GM19397 (cell line): ENCODE measurements around the gene EFCAB13.

Source experiments
- ATAC-seq: cut with Tn5 transposase; IDR thresholded peaks from one replicate; pipeline ENCODE4 v1.9.1; 2021; ENCODE audit warnings: mild to moderate bottlenecking, moderate library complexity; ENCODE audit not compliant: unreplicated experiment

EFCAB13 gene, protein sequence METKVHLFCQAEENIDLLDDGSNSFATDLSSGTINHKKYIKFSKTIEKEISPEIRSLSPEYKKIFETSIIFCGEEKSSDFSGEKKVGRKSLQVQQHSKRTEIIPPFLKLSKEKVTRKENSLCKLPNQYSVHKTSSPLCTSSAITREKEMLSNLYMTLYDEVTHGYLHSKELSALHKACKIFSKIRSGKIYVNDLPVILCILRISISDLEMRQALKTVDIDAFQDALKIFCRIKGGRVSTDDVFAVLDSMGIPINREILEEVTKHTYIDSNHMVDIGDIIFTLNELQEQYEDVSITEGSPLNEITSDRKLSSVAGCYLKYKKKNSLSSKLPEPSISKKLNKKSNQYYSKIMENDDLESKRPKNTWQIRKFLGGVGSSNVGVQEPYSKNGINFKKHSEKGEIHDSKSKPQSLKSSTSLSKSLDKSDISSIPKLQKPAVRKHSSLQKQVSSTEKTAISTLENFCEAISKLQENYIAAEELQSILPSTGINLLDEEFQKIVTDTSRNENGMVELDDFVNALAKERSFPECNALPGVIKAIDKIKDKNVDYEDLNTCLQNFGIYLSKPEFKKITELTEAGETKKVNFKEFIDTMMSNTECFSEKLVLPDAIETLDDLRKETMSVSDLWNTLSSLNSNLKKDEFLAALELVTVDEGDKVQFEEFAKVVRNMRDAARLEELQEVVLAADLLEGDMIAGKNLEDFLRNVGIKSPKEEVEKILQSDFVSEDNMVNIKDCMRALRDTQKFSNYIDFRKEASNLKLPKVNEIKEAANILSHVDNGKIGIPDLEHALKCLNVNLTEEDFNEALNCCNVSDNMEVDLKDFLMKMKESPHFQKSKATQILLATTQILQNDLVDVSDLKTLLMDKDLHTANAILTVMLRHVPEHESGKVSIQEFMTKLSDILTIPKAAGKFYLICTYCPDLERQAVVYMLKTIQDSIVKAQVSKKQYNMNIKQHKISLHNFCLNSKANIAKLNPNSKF

DNA sequence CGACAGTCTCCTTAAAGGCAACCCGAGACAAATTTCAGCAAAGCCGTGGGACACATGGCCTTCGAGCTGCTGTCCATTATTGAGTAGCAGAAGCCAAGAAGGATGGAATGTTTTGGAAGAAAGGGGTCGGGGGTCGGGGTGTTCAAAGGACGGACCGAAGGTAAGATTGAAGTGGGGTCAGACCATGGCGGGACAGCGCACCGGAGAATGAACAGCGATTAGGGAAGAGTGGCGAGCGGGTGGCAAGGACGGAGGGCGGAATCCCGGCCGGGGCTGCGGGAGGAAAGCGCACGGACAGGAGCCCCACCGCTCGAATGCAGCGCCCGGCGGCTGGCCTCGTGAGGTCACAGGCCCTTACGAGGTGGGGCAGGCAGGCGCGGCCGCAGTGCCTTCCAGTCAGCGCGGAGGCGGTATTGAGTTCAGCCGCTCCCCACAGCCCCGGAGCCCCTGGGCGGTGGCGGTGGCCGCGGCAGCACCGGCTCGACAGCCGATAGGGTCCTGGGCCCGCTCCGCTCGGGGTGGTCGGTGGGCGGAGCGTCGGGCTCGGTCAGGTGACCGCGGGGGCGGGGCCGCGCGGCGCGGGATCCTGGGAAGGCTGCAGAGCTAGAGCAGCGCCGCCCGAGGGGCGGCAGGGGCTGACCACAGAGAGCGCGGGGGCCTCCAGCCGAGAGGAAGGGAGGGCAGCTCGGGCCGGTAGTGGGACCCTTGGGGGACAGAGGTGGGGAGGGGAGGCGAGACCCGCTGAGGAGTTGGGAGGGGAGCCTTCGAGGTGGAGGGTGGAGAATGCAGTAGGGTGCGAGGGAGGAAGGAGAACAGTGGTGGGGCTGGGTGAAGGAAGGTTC, at the start of gene EFCAB13:
Gene EFCAB13, plus strand, starts transcription at position 574 of the 842 bp plus-strand sequence. CDS start 4,399 bp downstream, outside the sequence.
- ATAC-seq, result peak; percentile 90

DNA sequence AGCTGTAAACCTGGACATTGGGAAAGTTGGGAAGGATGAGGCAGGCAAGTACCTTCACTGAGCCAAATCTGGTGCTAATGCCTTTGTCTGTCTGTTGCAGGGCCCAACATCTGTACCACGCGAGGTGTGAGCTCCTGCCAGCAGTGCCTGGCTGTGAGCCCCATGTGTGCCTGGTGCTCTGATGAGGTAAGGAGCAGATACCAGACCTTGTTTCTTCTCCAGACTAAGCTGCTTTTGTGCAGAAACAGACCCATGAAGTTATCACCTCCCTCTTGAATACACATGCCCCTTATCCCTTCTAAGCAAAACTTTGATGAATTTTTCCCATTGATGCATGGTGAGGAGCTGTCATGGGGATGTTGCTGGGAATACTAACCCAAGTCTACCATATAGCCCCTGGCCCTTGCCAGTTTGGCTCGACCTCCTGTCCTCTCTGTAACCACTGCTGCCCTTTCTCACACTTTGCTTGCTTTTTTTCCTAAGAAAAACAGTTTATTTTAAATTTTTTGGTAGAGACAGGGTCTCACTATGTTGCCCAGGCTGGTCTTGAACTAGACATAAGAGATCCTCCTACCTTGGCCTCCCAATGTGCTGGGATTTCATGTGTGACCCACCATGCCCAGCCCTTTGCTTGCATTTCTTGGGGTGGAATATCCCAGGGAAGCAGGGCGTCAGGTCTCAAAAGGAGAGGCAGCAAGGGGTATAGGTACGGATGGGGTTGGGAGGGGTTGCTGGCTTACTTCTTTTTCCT, 49.3 kb upstream of the EFCAB13 start:
- ATAC-seq, result no peak

DNA sequence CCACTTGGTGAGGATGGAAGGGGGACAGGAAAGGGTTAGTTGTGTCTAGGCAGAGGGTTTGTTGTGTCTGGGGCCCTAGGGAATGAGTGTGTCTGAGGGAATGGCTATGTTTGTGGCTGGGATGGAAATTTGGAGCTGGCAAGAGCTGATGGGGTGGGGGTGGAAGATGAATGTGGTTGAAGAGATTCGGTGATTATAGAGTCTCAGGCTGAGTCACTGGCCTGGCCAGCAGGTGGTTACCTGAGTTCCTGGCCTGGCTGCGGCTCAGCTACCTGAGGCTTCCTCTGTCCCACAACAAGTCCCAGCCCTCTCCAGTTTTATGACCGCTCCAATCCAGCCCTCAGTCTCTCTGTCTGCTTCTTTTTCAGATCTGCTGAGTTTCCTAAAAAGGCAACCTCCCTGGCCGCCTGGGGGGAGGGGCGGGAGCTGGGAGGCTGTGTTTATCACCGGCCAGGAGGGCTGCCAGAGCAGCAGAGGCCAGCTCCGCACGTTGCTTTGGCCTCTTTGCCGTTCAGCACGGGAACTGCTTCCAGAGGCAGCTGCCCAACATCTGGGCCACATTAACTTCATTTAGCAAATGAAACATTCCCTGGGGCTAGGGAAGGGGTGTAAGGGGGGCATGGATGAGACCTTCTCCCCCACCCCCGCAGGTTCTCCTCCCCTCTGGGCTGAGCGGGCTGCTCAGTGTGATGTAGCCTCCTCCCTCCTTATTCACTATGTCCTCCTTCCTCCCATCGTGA, 48.3 kb upstream of the EFCAB13 start:
- ATAC-seq, result no peak

DNA sequence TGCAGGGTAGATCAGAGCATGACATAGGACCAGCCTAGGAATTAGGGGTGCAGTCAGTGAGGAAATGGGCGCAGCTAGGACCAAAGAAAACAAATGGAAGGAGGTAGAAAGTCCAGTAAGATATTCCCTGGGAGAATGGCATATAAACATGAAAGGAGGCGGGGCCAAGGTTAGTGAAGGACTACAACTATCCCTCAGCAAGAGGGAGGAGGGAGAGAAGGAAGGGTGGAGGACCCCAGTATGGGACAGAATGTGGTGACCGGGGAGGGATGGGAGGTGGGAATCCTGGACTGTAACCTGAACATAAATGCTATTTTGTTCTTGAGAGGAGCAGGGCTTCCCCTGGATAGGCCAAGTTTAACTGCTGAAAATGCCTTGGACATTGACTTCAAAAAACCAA, 47.3 kb upstream of the EFCAB13 start:
- no peak for ATAC-seq

DNA sequence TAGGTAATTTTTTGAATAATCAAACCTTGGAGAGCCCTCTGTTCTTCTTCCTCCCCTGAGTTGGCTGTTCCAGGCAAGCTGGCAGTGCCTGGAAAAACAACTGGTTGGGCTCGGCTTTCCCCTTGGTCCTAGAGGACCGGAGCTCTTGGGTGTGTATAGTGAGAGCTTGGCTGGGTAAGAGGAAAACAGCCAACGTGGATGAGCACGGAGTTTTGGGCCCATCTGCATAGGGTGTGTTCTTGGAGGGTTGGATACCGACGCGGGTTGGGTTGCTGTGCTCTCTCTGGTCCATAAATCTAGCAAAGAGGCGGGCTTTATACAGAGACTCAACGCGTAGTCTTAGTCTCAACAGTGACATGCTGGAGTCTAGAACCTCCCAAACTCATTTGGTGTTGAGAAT, 46.9 kb upstream of the EFCAB13 start:
- no peak for ATAC-seq

DNA sequence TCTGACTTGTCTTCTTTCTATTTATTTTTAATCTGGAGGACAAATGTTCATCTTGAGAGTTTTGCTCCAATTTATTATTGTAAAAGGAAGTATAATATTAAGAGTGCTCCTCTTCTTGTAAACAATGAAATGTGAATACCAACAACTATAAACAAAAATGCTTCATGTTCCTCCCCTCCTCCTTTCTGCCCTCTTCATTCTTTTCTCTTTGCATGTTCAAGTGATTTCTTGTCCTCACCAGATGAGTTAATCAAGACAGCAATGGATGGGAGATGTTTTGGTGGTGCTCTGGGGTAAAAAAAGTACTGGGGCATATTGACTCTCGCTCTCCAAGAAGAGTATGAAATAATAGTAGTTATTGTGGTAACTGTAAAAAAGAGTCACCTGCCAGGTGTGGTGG, 45.8 kb upstream of the EFCAB13 start:
- ATAC-seq, result no peak

DNA sequence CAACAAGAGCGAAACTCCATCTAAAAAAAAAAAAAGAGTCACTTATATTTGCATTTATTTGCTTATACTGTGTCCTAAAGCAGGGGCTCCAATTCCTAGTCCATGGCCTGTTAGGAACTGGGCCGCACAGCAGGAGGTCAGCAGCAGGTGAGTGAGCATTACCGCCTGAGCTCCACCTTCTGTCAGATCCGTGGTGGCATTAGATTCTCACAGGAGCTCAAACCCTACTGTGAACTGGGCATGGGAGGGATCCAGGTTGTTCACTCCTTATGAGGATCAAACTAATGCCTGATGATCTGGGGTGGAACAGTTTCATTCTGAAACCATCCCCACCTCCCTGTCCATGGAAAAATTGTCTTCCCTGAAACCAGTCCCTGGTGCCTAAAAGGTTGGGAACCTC, 45.2 kb upstream of the EFCAB13 start:
- ATAC-seq, result no peak

DNA sequence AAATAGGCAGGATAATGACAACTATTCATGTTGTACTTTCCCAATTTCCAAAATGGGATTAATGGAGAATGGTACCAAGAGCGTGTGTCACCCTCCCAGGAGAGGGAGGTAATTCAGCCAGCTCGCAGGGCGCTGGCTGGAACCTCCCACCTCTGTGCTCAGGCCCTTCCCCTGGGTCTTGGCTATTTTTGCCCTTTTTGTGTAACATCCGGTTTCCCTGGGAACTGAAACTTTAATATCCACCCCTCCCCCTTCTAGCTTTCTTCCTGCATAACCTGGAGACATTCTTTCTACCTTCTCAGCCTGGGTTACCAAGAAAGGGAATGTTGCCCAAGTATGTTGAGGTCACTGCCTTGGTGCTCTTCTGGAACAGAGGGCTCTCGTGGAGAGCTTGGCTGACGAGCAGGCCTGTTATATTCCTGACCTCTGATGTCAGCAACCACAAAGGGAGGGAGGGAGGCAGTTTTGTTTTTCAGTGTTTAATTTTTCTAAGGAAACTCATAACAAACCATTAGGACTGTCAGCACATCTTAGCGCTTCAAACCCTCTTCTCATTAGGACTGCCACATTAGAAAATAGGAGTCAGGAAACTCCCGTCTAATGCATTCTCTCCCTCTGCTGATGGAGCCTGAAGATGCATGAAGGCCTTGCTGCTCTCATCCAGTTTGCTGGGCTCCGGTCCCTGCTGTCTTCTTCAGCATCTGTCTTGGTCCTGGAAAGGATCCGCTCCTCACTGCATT, 44.5 kb upstream of the EFCAB13 start:
- peak; percentile 83 for ATAC-seq

DNA sequence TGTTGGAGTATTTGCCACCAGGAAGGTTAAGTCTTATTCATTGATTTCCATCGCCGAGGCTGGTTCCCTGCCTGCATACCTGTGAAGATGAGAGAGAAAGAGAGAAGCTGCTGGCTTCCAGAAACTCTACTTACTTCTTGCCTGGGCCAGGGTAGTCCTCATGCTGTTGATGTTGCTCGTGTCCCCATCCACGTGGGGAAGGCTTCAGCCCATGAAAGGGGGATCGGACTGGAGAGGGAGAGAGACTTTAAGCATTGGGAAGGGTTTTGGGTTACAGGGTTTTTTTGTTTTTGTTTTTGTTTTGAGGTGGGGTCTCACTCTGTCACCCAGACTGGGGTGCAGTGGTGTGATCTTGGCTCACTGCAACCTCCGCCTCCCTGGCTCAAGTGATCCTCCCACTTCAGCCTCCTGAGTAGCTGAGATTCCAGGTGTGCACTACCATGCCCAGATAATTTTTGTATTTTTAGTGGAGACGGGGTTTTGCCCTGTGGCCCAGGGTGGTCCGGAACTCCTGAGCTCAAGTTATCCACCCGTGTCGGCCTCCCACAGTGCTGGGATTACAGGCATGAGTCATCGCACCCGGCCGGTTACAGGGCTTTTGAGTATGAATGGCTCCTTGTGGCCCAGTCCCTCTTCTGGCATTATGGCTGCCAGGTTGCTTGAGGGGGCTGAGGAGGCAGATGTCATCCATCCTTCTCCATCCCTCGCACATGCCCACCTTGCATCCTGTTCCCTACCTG, 43.5 kb upstream of the EFCAB13 start:
- ATAC-seq, result no peak

DNA sequence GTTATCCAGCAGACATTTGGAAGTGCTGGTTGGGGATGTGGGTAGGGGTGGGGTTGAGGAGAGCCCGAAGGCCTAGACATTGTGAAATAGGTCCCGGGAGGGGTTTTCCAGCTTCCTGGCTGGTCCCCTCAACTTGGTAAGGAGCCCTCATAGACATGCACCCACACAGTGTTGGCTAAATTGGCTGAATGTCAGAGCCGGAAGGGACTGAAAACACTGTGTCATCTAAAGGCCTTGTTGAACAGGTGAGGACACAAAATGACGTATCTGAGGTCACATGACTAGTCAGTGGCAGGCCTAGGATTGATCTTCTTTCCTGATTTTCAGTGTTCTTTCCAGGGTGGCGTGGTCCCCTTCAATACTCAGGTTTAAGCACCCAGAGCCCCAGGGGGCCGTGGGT, 42.5 kb upstream of the EFCAB13 start:
- no peak for ATAC-seq

DNA sequence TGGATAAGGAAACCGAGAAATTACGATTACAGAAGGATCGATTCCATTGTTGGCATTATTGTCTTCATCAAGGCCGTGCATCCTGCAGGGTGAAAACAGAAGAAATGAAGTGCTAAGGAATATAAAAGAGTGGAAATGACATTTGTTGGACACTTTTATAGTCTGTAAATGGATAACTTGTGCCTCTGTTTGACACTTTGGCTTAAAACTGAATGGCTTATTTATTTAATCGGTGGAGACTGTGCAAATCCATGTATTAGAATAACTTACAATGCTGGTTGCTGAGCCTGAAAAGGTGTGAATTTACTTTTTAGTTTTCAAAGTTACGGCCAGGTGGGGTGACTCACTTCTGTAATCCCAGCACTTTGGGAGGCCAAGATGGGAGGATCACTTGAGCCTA, 38.8 kb upstream of the EFCAB13 start:
- ATAC-seq, result no peak

DNA sequence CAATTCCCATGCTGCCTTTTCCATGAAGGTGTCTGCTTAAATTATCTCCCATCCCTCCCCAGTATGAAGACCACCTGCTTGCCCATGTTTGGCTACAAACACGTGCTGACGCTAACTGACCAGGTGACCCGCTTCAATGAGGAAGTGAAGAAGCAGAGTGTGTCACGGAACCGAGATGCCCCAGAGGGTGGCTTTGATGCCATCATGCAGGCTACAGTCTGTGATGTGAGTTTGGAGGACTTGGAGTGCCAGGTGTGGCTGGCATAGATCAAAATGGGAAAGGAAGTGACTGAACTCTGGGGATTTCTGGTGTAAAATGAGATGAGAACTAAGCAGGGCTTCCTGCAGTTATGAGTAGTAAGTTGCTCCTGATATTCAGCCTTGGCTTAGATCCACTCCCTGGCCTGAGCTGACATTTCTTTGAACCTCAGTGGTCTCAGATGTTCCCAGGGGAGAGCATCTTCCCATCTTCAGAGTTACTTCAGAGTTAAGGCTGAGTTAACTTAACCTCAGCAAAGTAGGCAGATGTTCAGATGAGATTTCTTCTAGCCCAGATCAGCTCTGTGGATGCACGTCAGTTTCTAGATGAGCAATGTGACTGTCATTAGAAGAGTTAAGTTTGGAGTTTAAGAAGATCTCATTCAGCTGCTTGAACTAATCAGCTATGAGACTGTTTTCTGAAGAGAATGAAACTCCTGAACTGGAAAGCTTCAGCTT, 37.4 kb upstream of the EFCAB13 start:
- ATAC-seq, result peak; percentile 66

DNA sequence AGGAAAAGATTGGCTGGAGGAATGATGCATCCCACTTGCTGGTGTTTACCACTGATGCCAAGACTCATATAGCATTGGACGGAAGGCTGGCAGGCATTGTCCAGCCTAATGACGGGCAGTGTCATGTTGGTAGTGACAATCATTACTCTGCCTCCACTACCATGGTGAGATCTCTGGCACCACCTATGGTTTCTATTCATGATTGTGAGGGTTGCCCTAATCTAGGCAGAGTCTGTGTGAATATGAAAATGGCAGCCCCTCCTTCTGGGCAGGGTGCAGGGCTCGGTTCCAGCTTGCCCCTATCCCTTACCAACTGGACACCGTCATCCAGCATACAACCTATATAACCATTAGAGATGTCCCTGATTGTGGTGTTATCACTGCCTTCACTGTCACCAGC, 36.7 kb upstream of the EFCAB13 start:
- ATAC-seq, result no peak

DNA sequence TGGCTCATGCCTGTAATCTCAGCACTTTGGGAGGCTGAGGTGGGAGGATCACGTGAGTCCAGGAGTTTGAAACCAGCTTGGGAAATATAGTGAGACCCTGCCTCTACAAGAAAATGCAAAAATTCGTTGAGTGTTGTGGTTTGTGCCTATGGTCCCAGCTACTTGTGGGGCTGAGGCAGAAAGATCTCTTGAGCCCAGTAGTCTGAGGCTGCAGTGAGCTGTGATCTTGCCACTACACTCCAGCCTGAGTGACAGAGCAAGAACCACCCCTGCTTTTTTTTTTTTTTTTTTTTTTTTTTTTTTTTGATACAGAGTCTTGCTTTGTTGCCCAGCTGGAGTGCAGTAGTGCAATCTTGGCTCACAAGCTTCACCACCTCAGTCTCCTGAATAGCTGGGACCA, 36.1 kb upstream of the EFCAB13 start:
- no peak for ATAC-seq

DNA sequence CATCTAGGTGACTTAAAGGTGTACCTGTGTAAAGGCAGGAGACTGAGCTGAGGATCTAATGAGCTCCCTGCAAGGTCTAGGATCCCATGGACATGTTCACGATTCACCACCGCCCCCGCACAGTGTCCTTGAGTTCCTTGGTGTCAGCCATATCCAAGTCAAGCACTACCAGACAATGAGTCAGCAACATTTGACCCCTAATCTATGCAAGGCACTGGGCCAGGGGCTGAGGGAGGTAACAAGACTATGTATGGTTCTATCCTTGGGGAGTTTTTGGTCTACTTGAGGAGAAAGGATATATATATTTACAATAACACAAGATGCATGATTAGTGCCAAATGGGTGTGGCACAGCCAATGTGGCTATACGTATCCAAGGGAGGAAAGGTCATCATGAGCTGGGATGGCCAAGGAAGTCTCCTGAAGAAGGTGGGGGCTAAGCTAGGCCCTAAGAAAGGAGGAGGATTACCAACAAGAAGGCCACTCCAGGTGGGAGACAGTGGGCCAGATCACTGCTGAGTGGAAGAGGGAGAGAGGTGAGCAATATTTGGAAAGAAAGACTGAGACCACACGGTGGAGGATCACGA, 35.1 kb upstream of the EFCAB13 start:
- no peak for ATAC-seq

DNA sequence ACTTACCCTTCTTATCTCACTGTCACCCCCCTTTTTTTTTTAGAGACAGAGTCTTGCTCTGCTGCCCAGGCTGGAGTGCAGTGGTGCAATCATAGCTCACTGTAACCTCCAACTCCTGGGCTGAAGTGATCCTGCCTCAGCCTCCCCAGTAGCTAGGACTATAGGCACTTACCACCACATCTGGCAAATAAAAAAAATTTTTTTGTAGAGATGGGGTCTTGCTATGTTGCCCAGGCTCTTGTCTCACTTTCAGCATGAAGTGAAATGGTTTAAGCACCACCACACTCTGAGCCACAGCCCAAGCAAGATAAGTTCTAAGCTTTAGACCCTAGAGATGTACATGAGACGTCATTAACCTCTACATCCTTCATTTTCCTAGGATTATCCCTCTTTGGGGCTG, 34.5 kb upstream of the EFCAB13 start:
- ATAC-seq, result no peak

DNA sequence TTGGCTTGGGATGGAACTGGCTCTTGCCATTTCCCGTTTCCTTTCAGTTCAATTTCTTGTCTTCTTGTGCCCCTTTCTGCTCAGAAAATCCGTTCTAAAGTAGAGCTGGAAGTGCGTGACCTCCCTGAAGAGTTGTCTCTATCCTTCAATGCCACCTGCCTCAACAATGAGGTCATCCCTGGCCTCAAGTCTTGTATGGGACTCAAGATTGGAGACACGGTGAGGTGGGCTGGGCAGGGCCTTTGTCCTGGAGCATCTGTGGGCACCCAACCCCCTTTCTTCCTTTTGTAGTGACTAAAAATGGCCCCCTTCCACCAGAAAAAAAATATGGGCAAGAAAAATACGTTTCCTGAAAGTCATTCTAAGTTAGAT, 32.9 kb upstream of the EFCAB13 start:
- no peak for ATAC-seq
